DMS 273 (cell line): Measurements from ENCODE around the gene RUBCNL.

ENCODE experiments used
- DNase-seq: peaks from one replicate; lab custom pipeline; 2025; ENCODE audit not compliant: unreplicated experiment; lab: John Stamatoyannopoulos, UW

The RUBCNL gene

DNA sequence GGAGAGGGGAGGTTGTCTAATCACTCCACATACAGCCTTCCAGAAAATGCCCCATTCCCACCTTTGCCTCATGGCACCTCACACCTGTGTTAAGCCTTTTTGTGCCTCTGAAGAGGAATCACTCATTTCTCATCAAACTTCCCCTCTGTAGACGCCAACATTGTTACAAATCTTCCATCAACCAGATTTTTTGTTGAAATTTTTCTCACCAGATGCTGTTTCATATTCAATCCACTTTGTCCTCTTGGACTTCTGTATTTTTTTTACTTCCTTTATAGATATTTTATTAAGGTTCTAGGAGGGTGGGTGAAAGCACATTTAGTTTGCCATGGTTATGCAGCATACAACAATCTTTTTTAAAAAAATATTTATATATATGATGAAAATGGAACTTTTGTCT, 74.0 kb downstream of the RUBCNL start:
- no peak for DNase-seq

GRCh38 chr13:46311217-46311616, 75.8 kb downstream of the RUBCNL start:
- no peak for DNase-seq

DNA sequence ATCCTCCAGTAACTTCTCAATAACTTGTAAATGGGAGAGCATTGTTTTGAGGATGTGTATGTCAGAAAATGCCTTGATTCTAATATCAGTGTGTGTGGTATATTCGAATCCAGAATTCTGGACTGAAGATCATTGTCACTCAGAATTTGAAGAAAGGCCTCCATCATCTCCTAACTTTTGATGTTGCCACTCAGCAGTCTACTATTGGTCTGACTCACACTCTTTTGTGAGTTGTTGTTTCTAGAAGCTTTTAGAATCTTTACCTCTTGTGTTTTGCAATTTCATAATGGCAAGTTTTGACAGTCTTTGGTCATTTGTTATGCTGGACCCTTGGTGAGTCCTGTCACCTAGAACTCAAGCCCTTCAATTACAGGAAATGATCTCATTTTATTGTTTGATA, 77.0 kb downstream of the RUBCNL start:
- DNase-seq = no peak

GRCh38 chr13:46307554-46307953, 79.5 kb downstream of the RUBCNL start:
- DNase-seq = no peak

- DNase-seq = no peak
These were observed 82.5 kb downstream of the RUBCNL start for GRCh38 chr13:46304546-46304945.

- DNase-seq = no peak
These were observed 83.2 kb downstream of the RUBCNL start for GRCh38 chr13:46303742-46304385.

- DNase-seq = no peak
These were observed 89.7 kb downstream of the RUBCNL start for GRCh38 chr13:46297361-46297811.

DNA sequence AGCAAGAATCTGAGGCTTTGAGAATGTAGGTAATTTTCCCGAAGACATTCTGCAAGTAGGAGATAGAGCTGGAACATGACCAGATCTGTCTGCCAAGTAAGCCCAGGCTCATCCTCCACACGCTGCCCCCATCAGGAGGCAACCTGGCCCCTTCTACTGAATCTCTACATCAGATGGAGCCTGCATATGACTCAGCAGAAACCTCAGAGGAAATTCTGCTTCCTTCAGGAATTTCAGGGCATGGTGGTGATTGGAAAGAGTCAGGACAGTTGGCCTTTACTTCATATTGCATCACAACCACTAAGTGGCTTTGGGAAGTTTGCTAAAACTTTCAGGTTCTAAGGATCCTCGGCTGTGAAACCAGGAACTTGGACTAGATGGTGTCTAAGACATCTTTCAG, 90.1 kb downstream of the RUBCNL start:
- no peak for DNase-seq

DNA sequence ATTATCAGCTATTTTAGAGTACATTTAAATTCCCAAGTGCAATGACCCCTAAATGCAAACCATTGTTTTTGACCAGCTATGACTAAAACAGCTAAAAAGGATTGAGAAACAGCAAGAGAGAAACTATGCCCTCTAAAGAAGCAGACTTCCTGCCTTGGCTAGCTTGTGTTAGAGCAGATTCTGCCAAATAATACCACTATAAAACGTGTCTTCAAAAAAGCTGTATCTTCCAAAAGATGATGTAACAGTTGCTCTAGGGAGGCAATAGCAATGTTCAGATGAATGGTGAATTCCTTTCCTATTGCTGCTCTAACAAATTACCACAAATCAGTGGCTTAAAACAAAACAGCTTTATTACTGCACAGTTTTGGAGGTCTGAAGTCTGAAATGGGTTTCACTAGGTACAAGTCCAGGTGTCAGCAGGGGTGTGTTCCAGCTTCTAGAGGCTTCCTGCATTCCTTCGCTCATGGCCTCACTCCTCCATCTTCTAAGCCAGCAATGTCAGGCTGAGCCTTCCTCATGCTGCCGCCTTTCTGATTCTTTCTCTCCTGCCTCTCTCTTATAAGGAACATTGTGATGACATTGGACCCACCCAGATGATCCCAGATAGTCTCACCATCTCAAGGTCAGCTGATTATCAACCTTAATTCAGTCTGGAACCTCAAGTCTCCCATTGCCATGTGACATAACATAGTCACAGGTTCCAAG, 90.8 kb downstream of the RUBCNL start:
- DNase-seq = no peak

DNA sequence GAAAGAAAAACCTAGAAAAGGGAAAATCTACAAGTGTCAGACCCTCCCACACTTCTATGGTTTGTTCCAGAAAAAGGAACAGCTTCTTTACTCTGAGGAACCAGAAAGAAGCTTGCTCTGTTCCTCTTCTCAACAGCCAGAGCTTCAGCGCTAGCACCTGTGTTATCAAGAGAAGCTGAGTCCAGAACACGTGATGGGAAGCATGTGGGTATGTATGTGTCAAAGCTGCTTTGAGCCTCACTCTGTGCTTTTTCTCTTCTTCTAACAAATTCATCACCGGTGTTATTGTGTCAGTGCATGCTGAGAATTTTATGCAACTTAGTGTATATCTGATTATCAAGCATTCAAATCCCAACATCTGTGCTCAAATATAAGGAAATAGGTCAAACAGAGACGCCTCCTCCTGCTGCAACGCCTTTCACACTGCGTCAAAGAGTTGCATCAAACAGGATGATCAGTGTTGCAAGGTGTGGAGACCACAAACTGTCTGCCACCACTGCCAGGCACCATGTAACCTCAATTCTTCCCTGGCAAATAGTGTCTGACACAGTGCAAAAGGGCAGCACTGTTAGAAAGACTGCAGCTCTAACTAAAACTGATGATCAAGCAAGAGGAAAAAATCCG, 91.4 kb downstream of the RUBCNL start:
- no peak for DNase-seq

- DNase-seq = no peak
These were observed 93.6 kb downstream of the RUBCNL start for GRCh38 chr13:46293436-46293835.
